H9 (cell line): Measurements from ENCODE around the gene RACGAP1. TPM values are rescaled to one million over a fixed set of nuclear protein-coding genes. Genes with fewer than 3 reads are reported as not detected.

Experiments
- DNase-seq: peaks from one replicate; pipeline ENCODE4 v3.0.0-alpha.2; 2017
- H2AFZ ChIP-seq: one replicate; pipeline ENCODE4 v1.6.1; 2013; ENCODE audit warnings: mild to moderate bottlenecking, low read length, control low read depth, moderate library complexity
- H2AK5ac ChIP-seq: 2 replicates; pipeline ENCODE4 v1.6.1; 2013; ENCODE audit warnings: low read length, control low read depth, mixed read lengths; ENCODE audit not compliant: insufficient read length
- H2BK120ac ChIP-seq: one replicate; pipeline ENCODE4 v1.6.1; 2013; ENCODE audit warnings: low read depth, mild to moderate bottlenecking, low read length, control low read depth, inconsistent platforms; ENCODE audit not compliant: poor library complexity, severe bottlenecking
- H2BK12ac ChIP-seq: 2 replicates; pipeline ENCODE4 v1.6.1; 2013; ENCODE audit warnings: low read length, control low read depth, mixed read lengths, low read depth; ENCODE audit not compliant: insufficient read length
- H2BK15ac ChIP-seq: 2 replicates; pipeline ENCODE4 v1.6.1; 2013; ENCODE audit warnings: low read depth, low read length, control low read depth
- H2BK20ac ChIP-seq: one replicate; pipeline ENCODE4 v1.6.1; 2013; ENCODE audit warnings: low read depth, mild to moderate bottlenecking, low read length, control low read depth, inconsistent platforms; ENCODE audit not compliant: poor library complexity, severe bottlenecking
- H2BK5ac ChIP-seq: 2 replicates; pipeline ENCODE4 v1.6.1; 2013; ENCODE audit warnings: low read length, control low read depth, mixed read lengths; ENCODE audit not compliant: insufficient read length
- H3K14ac ChIP-seq: 2 replicates; pipeline ENCODE4 v1.6.1; 2013; ENCODE audit warnings: low read length, control low read depth; ENCODE audit not compliant: insufficient read depth
- H3K18ac ChIP-seq: 2 replicates; pipeline ENCODE4 v1.6.1; 2013; ENCODE audit warnings: low read depth, mild to moderate bottlenecking, mixed read lengths, low read length, control low read depth; ENCODE audit not compliant: insufficient read length
- H3K23ac ChIP-seq: 2 replicates; pipeline ENCODE4 v1.6.1; 2013; ENCODE audit warnings: low read length, control low read depth, mixed read lengths, low read depth; ENCODE audit not compliant: insufficient read length
- H3K23me2 ChIP-seq: 2 replicates; pipeline ENCODE4 v1.6.1; 2013; ENCODE audit warnings: low read depth, mild to moderate bottlenecking, mixed read lengths, low read length, control low read depth; ENCODE audit not compliant: insufficient read length, poor library complexity, severe bottlenecking
- H3K27ac ChIP-seq: 2 replicates; pipeline ENCODE4 v1.5.1; 2013; ENCODE audit warnings: low read length, control low read depth, mixed read lengths, low read depth; ENCODE audit not compliant: insufficient read length
- H3K27me3 ChIP-seq: 2 replicates; pipeline ENCODE4 v1.6.1; 2013; ENCODE audit warnings: low read length, control low read depth, inconsistent platforms; ENCODE audit not compliant: insufficient read depth
- H3K4ac ChIP-seq: 2 replicates; pipeline ENCODE4 v1.6.1; 2013; ENCODE audit warnings: low read depth, mild to moderate bottlenecking, control low read depth, inconsistent platforms, low read length, moderate library complexity
- H3K4me1 ChIP-seq: 2 replicates; pipeline ENCODE4 v1.6.1; 2013; ENCODE audit warnings: low read length, control low read depth, inconsistent platforms; ENCODE audit not compliant: insufficient read depth
- H3K4me2 ChIP-seq: 2 replicates; pipeline ENCODE4 v1.6.1; 2013; ENCODE audit warnings: low read length, control low read depth, mixed read lengths; ENCODE audit not compliant: insufficient read length, insufficient read depth
- H3K56ac ChIP-seq: 2 replicates; pipeline ENCODE4 v1.6.1; 2013; ENCODE audit warnings: low read depth, mild to moderate bottlenecking, mixed read lengths, low read length, control low read depth; ENCODE audit not compliant: insufficient read length
- H3K79me1 ChIP-seq: 2 replicates; pipeline ENCODE4 v1.6.1; 2013; ENCODE audit warnings: low read depth, mild to moderate bottlenecking, moderate library complexity, low read length, control low read depth, inconsistent platforms; ENCODE audit not compliant: insufficient read depth, poor library complexity, severe bottlenecking
- H3K79me2 ChIP-seq: 2 replicates; pipeline ENCODE4 v1.6.1; 2013; ENCODE audit warnings: low read length, control low read depth, inconsistent platforms; ENCODE audit not compliant: insufficient read depth
- H3K9ac ChIP-seq: 2 replicates; pipeline ENCODE4 v1.6.1; 2013; ENCODE audit warnings: low read length, control low read depth, mixed read lengths; ENCODE audit not compliant: insufficient read length; ENCODE audit errors: extremely low read depth
- H3K9me3 ChIP-seq: one replicate; pipeline ENCODE4 v1.6.1; 2013; ENCODE audit warnings: low read depth, low read length, inconsistent platforms; ENCODE audit not compliant: control insufficient read depth
- H3T11ph ChIP-seq: one replicate; pipeline ENCODE4 v1.6.1; 2013; ENCODE audit warnings: mild to moderate bottlenecking, low read length, control low read depth, inconsistent platforms
- H4K20me1 ChIP-seq: one replicate; pipeline ENCODE4 v1.6.1; 2013; ENCODE audit not compliant: control insufficient read depth, insufficient read length, insufficient read depth
- H4K5ac ChIP-seq: 2 replicates; pipeline ENCODE4 v1.6.1; 2013; ENCODE audit warnings: low read depth, mild to moderate bottlenecking, mixed read lengths, low read length, control low read depth; ENCODE audit not compliant: insufficient read length
- H4K8ac ChIP-seq: replicated peaks from 2 replicates; pipeline ENCODE4 v1.6.1; 2013; ENCODE audit warnings: low read length, control low read depth, mixed read lengths, low read depth; ENCODE audit not compliant: insufficient read length
- H4K91ac ChIP-seq: 2 replicates; pipeline ENCODE4 v1.6.1; 2013; ENCODE audit warnings: low read depth, mild to moderate bottlenecking, moderate library complexity, mixed read lengths, low read length, control low read depth; ENCODE audit not compliant: insufficient read length
- H3K27ac Mint-ChIP-seq, 3 experiments: 2 replicates in 2 of 3; 3 replicates in 1 of 3; pipeline ENCODE4 v1.8.0; 2020 to 2021; ENCODE audit warnings: mixed read lengths in 3 of 3, mild to moderate bottlenecking in 1 of 3, moderate library complexity in 1 of 3
- H3K27me3 Mint-ChIP-seq: 2 replicates; pipeline ENCODE4 v1.8.0; 2021; ENCODE audit warnings: low read depth, mild to moderate bottlenecking, moderate library complexity, mixed read lengths
- H3K36me3 Mint-ChIP-seq, 3 experiments: 2 replicates in 2 of 3; 3 replicates in 1 of 3; pipeline ENCODE4 v1.8.0; 2020 to 2021; ENCODE audit warnings: low read depth in 3 of 3, mixed read lengths in 3 of 3; ENCODE audit not compliant: insufficient read depth in 1 of 3
- H3K4me1 Mint-ChIP-seq, 2 experiments: 2 replicates each; pipeline ENCODE4 v1.8.0; 2020; ENCODE audit warnings: mixed read lengths in 2 of 2
- H3K4me3 Mint-ChIP-seq, 2 experiments: 2 replicates in 1 of 2; 3 replicates in 1 of 2; pipeline ENCODE4 v1.8.0; 2020 to 2021; ENCODE audit warnings: mild to moderate bottlenecking in 2 of 2, mixed read lengths in 2 of 2, moderate library complexity in 1 of 2
- H3K9me3 Mint-ChIP-seq, 2 experiments: 2 replicates in 1 of 2; 3 replicates in 1 of 2; pipeline ENCODE4 v1.8.0; 2020; ENCODE audit warnings: mild to moderate bottlenecking in 2 of 2, mixed read lengths in 2 of 2, moderate library complexity in 1 of 2
- CTCF ChIP-seq: fragments of 200-600 bp; sonication (generic); conservative IDR thresholded peaks from 3 replicates; pipeline ENCODE4 v1.8.0; 2021; ENCODE audit warnings: antibody characterized with exemption, mild to moderate bottlenecking
- WGBS: extraction: QIAGEN DNeasy Blood & Tissue Kit; methylation state at CpG from one replicate; pipeline ENCODE4 v1.1.7; 2013; ENCODE audit warnings: missing lambda C conversion rate, low lambda C conversion rate, mixed read lengths; ENCODE audit not compliant: insufficient read length; ENCODE audit errors: extremely low coverage; 5-methylcytosine and 5-hydroxymethylcytosine counted together
- total RNA-seq: library from RNA; stranded (reverse); gene quantifications from 2 replicates; pipeline ENCODE4 v1.2.1, GENCODE V29; 2021

RACGAP1 gene
- total RNA-seq, 1 experiment from 2014 or later: 64.8 TPM

- no peak within 1 kb of the TSS for H2BK5ac ChIP-seq
- H3K23ac ChIP-seq: no peak within 1 kb of the TSS
- no peak within 1 kb of the TSS for H3K56ac ChIP-seq
- H2AK5ac ChIP-seq: no peak within 1 kb of the TSS
- WGBS: no CpG with 5 or more reads among the region's 111 CpGs
- no peak within 1 kb of the TSS for H2BK15ac ChIP-seq
- H2BK20ac ChIP-seq: no peak within 1 kb of the TSS
- Mint-ChIP-seq H3K4me3 (peak within 1 kb of the TSS; percentile 53 to 73), H3K4me1 (peaks cover 34 to 36% of the 10 kb centered on the region in 2 experiments), H3K27me3 (peaks cover 82% of the 10 kb centered on the region), H3K9me3 (no peaks in the 10 kb centered on the region), H3K36me3 (no peaks in the 10 kb centered on the region; a peak in 1 of 7 replicates), H3K27ac (no peak within 1 kb of the TSS)
- H3K9ac ChIP-seq: no peak within 1 kb of the TSS
- peaks cover 9% of the 10 kb centered on the region; the same call in 1 of the 2 replicates for H3K4me1 ChIP-seq
- H3K27me3 ChIP-seq: peaks cover 10% of the 10 kb centered on the region
- no peak for TF ChIP-seq CTCF
- no peak within 1 kb of the TSS for H3K4ac ChIP-seq
- no peaks in the 10 kb centered on the region for H3K79me2 ChIP-seq
- peak within 1 kb of the TSS; percentile 17 for H3K4me2 ChIP-seq
- no peak for DNase-seq
- no peaks in the 10 kb centered on the region for H3K79me1 ChIP-seq
- H4K5ac ChIP-seq: no peak within 1 kb of the TSS
- peaks cover 5% of the 10 kb centered on the region for H3K23me2 ChIP-seq
- peak within 1 kb of the TSS; percentile 9; the same call in 1 of the 2 replicates for H3K14ac ChIP-seq
- no peaks in the 10 kb centered on the region for H4K20me1 ChIP-seq
- no peak within 1 kb of the TSS for H3K18ac ChIP-seq
- no peak within 1 kb of the TSS for H2BK12ac ChIP-seq
- H3T11ph ChIP-seq: no peak within 1 kb of the TSS
- no peak within 1 kb of the TSS for H4K91ac ChIP-seq
- no peak within 1 kb of the TSS for H2BK120ac ChIP-seq
- H4K8ac ChIP-seq: no peak within 1 kb of the TSS
- H3K9me3 ChIP-seq: no peaks in the 10 kb centered on the region
- H3K27ac ChIP-seq: no peak within 1 kb of the TSS
- H2AFZ ChIP-seq: no peak within 1 kb of the TSS
Observed at GRCh38 chr12:49961111-49961922, 64.0 kb downstream of the RACGAP1 start, which contains the start of gene AQP5. Gene AQP5 (plus strand): TSS chr12:49961872. CDS start chr12:49962018, 146 bp downstream.
